Stimulated activated naive CD4-positive, alpha-beta T cell treated with Interleukin-2 at 50 U/mL for 16 hours (primary cell): ENCODE data around the gene GCFC2.
"Not testable (repeated sequence)": the region's sequence is repeated elsewhere in the genome, so short reads cannot be mapped to it uniquely, and the experiment has no call there.

ENCODE experiments used
- DNase-seq: peaks from one replicate; lab custom pipeline; 2025; lab: John Stamatoyannopoulos, UW

GCFC2 gene

DNA sequence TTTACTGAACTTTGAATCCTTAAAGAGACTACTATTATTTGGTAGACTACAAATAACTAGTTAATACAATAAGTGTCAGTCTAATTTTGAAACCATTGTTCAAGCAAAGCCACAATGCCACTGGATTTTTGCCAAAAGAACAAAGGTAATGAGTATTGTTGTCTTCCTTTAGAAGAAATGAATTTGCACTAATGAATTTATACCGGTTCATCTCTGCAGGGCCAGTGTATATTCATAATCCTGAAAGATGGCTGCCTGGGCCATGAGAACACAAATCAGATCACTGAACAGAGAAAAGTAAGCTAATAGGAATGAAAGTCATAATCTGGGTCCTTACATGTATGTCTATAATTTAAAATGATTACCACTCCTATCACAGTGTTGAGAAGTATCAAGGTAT lies 31.2 kb downstream of the GCFC2 start:
- no peak for DNase-seq

DNA sequence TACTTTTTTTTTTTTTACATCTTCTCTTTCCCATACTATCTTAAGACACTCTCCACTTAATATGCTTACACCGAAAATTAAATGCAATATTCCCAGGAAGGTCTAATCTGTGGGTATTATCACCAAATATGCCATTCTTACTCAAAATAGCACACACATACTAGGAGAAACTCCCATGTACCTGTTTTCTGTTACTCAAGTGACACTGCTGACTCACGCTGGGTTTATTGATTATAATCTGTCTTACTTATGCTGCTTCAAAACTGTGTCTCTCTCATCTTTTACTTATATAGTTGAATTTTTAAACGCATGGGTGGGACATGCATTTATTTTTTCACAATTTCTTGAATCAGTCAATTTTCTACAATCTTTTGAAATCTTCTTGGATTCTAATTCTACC lies 34.3 kb downstream of the GCFC2 start:
- DNase-seq = no peak

DNA sequence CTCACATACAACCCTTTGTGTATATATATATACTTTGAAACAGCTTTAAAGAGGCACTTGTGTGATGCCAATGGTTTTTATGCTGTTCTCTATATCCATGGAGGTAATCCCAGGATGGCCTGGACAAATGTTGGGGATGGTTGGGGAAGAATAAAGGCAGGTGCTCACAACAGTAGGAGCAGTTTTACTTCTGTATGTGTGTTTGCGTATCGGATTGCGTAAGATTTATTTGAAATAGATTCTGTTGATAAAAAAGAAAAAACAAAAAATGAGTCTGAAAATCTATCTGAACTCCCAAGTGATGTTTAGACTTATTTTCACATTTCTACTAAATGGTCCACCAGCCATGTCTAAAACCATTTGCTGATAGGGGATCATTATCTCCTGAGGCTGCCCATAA lies 34.8 kb downstream of the GCFC2 start:
- DNase-seq = no peak

DNA sequence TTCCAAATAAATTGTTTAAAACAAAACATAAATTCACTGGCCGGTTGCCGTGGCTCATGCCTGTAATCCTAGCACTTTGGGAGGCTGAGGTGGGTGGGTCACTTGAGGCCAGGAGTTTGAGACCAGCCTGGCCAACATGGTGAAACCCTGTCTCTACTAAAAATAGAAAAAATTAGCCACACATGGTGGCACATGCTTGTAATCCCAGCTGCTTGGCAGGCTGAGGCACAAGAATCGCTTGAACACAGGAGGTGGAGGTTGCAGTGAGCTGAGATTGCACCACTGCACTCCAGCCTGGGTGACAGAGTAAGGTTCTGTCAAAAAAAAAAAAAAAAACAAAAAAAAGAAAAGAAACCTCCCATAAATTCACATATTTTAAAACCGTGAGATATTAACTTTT lies 35.3 kb downstream of the GCFC2 start:
- not testable (repeated sequence) for DNase-seq

DNA sequence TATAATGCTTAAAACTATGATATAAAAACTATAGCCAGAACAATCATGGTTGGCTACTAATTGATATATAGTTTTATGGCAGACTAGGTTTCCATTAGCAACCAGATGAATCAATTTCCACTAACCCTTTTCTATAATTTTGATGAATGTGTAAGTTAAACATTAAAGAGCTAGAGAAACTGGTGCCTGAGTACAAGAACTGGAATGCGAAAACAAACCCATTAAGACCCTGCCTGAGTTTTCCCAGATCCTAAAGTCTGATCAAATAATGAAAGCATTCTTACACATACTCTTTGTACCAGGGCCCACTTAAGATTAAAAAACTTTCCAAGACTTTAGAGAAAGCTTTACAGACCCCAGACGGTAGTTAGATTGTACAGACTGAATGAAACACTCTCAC lies 42.8 kb downstream of the GCFC2 start:
- DNase-seq = no peak

DNA sequence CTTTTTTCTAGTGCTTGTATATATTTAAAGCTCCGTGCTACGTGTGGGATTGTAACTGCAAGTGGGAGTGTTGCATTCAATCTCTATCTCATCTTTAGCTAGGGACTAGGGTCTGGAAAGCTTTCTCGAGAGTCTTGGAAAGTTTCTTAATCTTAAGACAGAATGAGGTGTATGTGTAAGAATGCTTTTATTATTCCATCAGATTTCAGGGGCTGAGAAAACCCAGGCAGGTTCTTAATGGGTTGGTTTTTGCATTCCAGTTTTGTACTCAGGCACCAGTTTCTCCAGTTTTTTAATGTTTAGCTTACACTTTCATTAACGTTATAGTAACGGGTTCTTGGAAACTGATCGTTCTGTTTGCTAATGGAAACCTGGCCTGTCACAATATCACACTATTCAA lies 43.8 kb downstream of the GCFC2 start:
- no peak for DNase-seq

DNA sequence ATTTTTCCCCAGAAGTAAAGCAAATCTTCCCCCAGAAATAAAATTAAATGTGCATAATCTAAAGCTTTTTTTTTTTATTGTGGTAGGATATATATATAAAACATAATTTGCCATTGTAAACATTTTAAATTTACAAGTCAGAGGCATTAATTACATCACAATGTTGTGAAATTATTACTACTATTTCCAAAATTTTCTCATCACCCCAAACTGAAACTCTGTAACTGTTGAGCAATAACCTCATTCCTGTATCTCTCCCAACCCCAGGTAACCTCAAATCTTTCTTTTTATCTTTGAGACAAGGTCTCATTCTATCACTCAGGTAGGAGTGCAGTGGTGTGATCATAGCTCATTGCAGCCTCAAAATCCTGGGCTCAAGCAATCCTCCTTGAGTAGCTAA lies 52.9 kb downstream of the GCFC2 start:
- DNase-seq = no peak

DNA sequence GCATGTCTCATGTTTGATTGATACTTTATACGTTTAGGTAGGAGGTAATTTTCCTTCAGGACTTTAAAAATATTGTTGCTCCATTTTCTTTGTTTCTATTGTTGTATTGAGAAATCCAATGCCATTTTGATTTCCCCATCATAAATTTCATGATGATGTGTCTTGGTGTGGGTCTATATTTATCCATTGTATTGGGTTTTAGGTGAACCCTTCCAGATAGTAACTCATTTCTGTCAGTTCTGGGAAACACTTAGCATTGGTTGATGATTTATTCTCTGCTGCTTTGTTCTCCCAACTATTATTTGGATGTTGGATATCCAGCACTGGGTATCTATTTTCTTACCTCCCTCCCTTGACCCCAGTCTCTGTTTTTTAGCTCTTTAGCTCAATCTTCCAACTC lies 54.2 kb downstream of the GCFC2 start:
- DNase-seq = no peak

DNA sequence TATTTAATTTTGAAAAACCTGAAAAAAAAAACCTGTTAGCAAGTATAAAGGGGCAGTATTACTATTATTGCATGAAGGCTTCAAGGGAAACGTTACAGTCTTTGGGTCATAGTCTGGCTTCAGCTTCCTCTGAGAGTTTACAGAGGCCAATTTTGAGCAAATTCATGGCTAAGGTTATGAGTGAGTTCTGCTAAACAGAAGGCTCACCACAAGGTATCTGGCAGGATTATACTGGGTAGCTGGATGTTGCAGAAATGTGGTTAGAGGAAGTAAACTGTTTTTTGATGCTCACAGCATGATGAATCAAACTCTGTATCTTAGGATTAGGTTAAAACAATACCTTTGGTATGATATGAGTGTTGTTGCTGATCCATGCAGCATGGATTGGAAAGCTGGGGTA lies 54.9 kb downstream of the GCFC2 start:
- no peak for DNase-seq

DNA sequence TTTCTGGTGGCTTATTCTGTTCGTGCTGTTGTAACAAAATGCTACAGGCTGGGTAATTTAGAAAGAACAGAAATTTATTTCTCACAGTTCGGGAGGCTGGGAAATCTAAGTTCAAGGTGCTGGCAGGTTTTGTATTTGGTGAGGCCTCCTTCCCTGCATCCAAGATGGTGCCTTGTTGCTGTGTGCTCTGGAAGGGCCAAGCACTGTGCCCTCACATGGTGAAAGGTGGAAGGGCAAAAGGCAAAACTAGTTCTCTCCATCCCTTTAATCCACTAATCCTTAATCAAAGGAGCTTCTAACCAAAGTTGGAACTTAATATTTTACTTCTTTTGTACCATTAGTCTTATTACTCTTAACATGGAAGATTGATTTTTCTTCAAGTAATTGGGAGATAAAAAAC lies 56.7 kb downstream of the GCFC2 start:
- DNase-seq = no peak

DNA sequence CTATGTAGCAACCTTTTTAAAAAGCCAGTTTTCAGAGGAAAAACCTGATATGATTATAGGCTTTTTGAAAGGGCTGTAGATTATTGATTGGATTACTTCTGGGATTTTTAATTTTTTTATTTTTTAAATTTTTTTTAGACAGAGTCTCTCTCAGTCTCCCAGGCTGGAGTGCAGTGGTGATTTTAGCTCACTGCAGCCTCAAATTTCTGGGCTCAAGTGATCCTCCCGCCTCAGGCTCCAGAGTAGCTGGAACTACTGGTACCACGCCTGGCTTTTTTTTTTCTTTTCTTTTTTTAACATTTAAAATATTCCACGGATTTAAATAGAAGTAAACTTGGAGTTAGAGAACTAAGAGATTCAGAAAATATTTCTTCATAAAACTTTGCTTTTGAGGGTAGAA lies 62.9 kb downstream of the GCFC2 start:
- no peak for DNase-seq

DNA sequence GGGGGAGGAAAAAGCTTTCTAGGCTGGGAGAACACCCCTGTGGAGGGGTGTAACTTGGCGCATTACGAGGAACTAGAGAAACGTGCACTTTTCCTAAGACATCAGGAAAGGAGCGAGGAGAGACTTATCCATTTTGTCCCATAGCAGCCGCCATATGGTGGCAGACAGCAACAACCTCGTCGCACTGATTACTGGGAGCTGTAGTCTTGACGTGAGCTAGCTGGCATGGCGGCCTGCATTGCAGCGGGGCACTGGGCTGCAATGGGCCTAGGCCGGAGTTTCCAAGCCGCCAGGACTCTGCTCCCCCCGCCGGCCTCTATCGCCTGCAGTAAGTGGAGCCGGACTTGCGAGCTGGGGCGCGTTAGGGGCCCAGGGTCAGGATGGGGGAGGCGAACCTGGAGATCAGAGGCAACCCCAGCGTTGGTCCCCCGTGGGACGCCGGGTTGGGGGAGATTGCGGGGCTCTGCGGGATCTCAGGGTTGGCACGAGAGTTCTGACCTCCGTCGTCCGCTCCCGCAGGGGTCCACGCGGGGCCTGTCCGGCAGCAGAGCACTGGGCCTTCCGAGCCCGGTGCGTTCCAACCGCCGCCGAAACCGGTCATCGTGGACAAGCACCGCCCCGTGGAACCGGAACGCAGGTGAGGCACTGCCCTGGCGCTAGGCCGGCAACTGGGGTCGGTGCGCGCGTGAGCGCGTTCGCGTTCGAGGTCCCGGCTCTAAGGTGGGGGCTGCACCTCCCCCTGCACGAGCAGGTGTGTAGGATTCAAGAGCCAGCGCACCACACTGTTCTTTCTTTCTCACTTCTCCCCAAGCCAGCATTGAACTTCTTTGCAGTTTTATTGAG lies 63.9 kb downstream of the GCFC2 start, which contains the start of gene MRPL19:
Gene MRPL19 (plus strand): TSS at position 201 of the 843 bp plus-strand sequence. CDS start 25 bp downstream, at position 226.
- peak; percentile 74 for DNase-seq

DNA sequence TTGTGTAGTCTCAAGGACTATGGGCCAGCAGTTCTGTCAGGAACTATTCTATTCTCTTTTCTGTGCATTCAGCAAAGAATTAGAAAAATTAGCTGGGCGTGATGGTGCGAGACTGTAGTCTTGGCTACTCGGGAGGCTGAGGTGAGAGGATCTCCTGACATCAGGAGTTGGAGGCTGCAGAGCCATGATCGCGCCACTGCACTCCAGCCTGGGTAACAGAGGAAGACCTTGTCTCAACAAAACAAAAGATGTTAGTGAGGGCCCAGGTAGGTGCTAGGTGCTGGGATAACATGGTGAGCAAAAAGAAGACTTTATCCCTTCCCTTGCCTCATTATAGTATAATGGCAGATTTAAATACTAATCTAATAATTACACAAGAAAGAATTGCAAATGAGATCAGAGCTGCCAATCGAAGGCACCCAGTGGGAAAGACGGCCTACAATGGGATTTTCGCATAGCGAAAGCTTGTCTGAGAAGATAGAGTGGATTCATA lies 64.6 kb downstream of the GCFC2 start:
- DNase-seq = no peak

DNA sequence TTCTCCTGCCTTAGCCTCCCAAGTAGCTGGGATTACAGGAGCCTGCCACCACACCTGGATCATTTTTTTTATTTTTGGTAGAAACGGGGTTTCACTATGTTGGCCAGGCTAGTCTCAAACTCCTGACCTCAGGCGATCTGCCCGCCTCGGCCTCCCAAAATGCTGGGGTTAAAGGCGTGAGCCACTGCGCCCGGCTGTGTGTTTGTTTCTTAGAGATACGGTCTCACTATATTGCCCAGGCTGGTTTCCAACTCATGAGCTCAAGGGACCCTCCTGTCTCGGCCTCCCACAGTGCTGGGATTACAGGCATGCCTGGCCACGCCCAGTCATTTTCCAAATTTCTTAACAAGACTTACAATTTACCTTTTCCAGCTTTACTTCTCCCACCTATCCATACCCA lies 65.1 kb downstream of the GCFC2 start:
- no peak for DNase-seq

DNA sequence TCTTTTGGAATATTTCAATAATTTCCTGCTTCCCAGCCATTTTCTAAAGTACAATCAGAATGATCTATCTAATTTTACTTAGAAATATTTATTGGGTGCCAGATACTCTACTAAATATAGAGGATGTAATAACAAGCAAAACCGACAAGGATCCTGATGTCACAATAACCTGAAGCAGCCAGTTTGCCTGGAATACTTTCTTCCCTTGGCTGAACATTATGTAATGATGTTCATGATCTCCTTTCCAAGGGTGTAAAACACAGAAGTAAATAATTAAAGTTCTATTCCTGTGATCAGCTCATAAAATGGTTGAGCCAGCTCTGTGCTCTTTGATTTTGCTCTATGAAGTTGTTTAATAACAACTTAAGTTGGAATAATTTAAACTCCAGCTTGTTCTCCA lies 66.7 kb downstream of the GCFC2 start:
- DNase-seq = no peak

DNA sequence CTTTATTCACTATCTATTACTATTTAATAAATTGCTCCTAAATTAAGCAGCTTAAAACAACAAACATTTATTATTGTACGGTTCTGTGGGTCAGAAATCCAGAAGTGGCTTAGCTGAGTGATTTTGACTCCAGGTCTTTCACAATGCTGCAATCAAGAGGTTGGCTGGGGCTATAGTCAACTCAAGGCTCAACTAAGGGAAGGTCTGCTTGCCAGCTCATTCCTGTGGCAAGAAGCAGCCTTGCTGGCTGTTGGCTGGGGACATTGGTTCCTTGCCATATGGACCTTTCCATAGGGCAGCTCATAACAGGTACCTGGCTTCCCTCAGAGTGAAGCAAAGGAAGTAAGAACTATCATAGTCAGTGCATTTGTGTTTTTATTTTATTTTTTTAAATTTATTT lies 69.1 kb downstream of the GCFC2 start:
- DNase-seq = no peak

DNA sequence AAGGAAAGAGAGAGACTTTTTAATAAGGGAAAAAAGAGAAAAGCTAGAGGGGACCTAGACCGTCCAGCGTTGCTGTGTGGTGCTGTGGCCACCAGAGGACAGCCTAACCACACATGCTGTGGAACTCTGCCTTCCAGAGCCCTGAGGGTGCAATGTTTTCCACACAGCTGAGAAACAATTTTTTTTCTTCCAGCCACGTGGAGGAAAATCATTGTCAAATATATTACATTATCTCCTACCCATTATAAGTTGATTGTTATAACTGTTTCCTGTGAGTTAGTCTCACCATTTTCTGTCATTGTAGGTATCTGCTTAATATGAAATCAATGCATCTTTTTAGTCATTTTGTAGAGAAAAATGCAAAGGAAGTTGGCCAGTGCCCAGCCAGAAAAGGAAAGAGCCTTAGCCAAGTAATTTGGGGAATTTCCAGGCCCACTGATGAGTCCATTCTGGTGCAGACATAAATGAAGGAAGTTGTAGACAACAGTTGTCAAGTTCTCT lies 70.0 kb downstream of the GCFC2 start:
- DNase-seq = peak; percentile 32

DNA sequence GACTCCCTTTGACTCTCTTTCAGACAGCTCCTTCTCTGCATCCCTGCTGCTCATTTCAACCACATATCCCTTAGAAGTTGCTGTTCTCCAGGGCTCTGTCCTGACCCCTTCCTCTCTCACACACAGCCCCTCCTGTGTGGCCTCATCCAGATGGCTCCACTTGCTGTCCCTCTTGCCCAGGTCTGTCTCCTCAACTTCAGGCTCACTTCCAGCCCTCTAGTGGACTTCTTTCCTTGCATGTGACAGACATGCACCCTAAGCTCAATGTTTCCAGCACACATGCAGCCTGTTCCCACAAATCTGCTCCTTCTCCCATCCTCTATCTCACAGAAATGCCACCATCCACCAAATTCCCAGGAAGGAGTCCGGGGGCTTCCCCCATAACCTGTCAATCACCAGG lies 73.1 kb downstream of the GCFC2 start:
- DNase-seq = no peak

DNA sequence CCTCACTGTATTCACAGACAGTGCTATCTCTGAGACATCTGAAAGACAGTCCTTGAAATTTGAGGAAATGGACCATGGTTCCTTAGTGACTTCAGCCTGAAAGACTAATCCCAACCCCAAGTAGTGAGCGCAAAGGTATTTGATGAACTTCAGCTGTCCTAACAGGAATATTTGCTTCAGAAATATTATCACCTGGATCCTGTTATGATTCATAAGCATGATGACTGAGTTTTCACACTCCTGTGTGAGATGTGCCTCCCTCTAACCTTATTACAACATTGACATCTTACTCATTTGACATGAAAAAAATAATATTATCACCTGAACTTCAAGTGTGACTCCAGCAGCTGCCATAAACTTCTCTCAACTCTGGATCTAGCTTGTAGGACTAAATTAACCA lies 75.8 kb downstream of the GCFC2 start:
- DNase-seq = no peak

DNA sequence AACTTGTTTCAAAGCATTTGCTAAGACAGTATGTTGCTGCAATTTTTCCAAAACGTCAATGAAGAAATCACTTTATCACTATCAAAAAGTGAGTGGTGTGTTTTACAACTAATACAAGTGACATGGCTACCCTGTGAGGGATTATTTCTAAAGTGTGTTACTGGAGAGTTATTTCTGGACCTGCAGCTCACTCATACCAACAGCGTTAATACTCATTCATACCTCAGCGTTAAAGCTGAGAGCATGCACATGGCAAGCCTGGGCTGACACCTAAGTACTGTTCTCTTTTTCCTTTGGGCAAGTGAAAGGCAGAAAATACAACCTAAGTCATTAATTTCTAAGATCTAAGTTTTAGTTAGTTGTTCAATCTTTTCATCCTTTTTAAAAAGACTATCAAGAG lies 77.1 kb downstream of the GCFC2 start:
- no peak for DNase-seq

DNA sequence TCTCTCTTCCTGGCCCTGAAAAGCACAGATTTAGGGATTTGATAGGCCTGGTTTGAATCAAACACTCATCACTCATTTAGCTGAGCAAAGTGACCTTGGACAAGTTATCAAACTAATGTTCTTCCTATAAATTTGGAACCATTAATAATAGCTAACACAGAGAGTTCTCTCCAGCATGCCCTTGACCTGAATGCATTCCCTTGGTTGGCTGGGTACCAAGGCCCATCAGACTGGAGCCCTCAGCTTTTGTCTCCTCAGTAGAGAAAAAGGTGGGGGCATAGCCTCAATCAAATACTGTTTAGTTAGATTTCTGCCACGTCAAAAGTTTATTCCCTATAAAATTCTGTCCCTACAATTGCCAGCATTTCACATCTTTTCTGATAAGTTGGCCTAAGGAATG lies 77.9 kb downstream of the GCFC2 start:
- no peak for DNase-seq

DNA sequence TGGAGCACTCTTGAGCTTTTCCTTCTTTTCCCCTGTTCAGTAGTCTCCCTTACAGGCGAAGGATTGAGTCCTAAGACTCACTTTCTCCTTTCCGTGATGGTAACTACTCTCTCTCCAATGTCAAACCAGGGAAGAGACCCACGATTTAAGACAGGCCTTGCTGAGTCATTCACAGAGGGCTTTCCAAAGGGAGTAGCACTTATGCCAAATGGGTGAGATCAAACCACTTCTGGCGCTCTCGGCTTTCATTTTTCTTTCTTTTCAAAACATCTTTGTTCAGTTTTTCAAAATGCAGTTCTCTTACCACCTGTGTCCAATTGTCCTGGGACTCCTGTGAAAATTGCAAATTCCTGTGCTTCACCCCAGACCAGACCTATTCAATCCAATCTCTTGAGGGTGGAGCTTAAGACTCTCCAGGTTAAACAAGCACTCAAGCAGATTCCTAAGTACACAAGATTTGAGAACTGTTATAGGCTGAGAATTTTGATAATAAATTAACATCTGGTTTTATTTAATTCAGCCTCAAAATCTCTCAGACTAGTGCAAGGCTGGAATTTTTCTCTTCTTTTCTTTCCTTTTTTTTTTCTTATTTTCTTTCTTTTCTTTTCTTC lies 78.5 kb downstream of the GCFC2 start:
- DNase-seq = no peak

DNA sequence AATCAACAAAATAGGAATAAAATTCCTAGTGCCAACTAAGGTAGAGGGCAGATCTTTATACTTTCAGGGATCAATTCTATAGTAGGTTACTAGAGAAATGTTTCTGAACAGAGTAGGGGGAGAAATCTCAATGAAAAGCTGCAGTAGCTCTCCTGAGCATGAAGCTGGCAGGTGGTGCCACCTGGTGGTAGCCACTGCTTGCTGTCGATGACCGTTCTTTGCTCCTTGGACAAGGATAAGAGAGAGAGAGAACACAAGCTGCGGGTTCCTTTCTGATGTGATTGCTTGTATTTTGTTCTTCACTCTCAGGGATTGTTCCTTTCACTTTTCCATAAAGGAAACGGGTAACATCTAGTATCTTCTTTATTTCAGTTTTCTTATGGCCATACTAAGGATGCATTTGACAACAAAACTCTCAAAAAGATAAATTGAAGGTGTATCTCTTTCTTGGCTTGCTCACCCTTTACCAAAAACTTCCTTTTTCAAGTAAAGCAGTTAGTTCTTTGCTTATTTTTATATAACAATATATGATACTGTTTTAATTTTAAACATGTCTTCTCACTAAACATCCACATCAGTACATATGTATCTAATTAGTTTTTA lies 82.7 kb downstream of the GCFC2 start:
- DNase-seq = no peak
